ENCODE results near the gene STK39.

DNA sequence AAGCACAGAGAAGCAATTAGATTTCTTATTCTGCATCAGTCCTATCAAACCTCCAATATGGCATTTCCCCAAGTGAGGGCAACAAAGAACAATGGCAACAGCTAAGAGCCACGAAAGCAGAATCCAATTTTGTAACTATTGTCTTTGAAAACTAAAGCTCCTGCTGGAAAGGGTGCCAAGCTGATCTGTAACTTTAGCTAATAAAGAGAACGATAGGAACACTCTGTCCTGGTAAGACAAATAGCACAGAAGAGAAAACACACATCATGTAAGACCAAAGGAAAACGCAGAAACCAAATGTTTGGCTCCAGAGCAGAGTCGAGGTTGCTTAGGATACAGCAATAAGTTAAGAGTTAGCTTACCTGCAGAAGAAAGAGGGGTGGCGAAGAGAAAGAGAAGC lies 160.5 kb downstream of the STK39 start:
- TF ChIP-seq, protein P1, sequence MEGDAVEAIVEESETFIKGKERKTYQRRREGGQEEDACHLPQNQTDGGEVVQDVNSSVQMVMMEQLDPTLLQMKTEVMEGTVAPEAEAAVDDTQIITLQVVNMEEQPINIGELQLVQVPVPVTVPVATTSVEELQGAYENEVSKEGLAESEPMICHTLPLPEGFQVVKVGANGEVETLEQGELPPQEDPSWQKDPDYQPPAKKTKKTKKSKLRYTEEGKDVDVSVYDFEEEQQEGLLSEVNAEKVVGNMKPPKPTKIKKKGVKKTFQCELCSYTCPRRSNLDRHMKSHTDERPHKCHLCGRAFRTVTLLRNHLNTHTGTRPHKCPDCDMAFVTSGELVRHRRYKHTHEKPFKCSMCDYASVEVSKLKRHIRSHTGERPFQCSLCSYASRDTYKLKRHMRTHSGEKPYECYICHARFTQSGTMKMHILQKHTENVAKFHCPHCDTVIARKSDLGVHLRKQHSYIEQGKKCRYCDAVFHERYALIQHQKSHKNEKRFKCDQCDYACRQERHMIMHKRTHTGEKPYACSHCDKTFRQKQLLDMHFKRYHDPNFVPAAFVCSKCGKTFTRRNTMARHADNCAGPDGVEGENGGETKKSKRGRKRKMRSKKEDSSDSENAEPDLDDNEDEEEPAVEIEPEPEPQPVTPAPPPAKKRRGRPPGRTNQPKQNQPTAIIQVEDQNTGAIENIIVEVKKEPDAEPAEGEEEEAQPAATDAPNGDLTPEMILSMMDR (IDR thresholded peaks at IDR 0.05; ENCODE audit: borderline replicate concordance, extremely low read depth, low read length, poor library complexity, severe bottlenecking) = no peak
- no peak for TF ChIP-seq EZH2 (IDR thresholded peaks at IDR 0.05; ENCODE audit: borderline replicate concordance, low read depth, low read length, severe bottlenecking)
